Esophagus squamous epithelium (tissue), 5 donors: ENCODE data around the gene DSCAML1. TPM values are rescaled to one million over a fixed set of nuclear protein-coding genes. Genes with fewer than 3 reads are reported as not detected.

Source experiments
- DNase-seq: peaks from one replicate; lab custom pipeline; 2025; lab: John Stamatoyannopoulos, UW
- H3K27ac ChIP-seq, 4 donors: fragments of 200-600 bp; sonication (generic); one replicate each; pipeline ENCODE4 v1.5.1; 2016 to 2019; ENCODE audit warnings: mild to moderate bottlenecking in 1 of 4
- H3K27me3 ChIP-seq, 4 donors: fragments of 200-600 bp; sonication (generic); 1 replicate in 3 of 4; 2 replicates in 1 of 4; pipeline versions ENCODE4 v1.5.1 to v1.6.0; 2017 to 2021; ENCODE audit warnings: antibody characterized with exemption in 1 of 4
- H3K36me3 ChIP-seq, 3 donors: fragments of 200-600 bp; sonication (generic); one replicate each; pipeline ENCODE4 v1.5.1; 2016 to 2019
- H3K4me1 ChIP-seq, 3 donors: fragments of 200-600 bp; sonication (generic); one replicate each; pipeline ENCODE4 v1.5.1; 2017 to 2019
- H3K4me3 ChIP-seq, 4 donors: fragments of 200-600 bp; sonication (generic); 1 replicate in 3 of 4; 2 replicates in 1 of 4; pipeline ENCODE4 v1.5.1; 2016 to 2019; ENCODE audit warnings: mild to moderate bottlenecking in 2 of 4, moderate library complexity in 1 of 4
- H3K9me3 ChIP-seq, 3 donors: fragments of 200-600 bp; sonication (generic); one replicate each; pipeline ENCODE4 v1.5.1; 2016 to 2019
- CTCF ChIP-seq, 6 experiments: fragments of 450-650 bp in 4 of 6; fragments of 200-600 bp in 2 of 6; sonication (generic) in 2 of 6; IDR thresholded peaks; one replicate each; pipeline ENCODE4 v1.5.1; 2016 to 2019; ENCODE audit warnings: antibody characterized with exemption in 6 of 6, mild to moderate bottlenecking in 4 of 6, moderate library complexity in 4 of 6
- POLR2A ChIP-seq, 4 donors: fragments of 450-650 bp; IDR thresholded peaks; one replicate each; pipeline ENCODE4 v1.6.1; 2017; ENCODE audit warnings: antibody characterized with exemption in 4 of 4, mild to moderate bottlenecking in 4 of 4, moderate library complexity in 3 of 4
- WGBS, 2 donors: methylation state at CpG; one replicate each; pipeline ENCODE4 v1.1.5; 2018; 5-methylcytosine and 5-hydroxymethylcytosine counted together
- intact Hi-C: fragments of 100-400 bp; cut with DNase I; formaldehyde crosslinking; loops from one replicate; pipeline ENCODE4 v1.15.0; 2022
- total RNA-seq, 4 donors: library from RNA; depleted of rRNA; stranded (reverse); fragments of >200 nt; gene quantifications; one replicate each; pipeline ENCODE4 v1.1.0, GENCODE V29; 2016
- donor health status: DM: yes; HTN: yes; CAD: no.

Gene DSCAML1
- total RNA-seq, 4 donors from 2014 or later: 0.04 to 0.19 TPM; not detected in 2

GRCh38 chr11:117710211-117710610 is 86.8 kb downstream of the DSCAML1 start:
- H3K4me1 ChIP-seq: no peaks in the 10 kb centered on the region
- no peak overlapping the region for H3K4me3 ChIP-seq
- no peaks in the 10 kb centered on the region for H3K36me3 ChIP-seq
- no peak for DNase-seq
- no peak overlapping the region for H3K27ac ChIP-seq
- peaks cover 0 to 3% (median 0%) of the 10 kb centered on the region in 3 donors for H3K9me3 ChIP-seq
- 77 to 88% methylated on average over 4 of the region's 4 CpGs for WGBS, 2 donors
- H3K27me3 ChIP-seq: peaks cover 0 to 87% (median 0%) of the 10 kb centered on the region in 4 donors
- TF ChIP-seq POLR2A (IDR thresholded peaks at IDR 0.05) (no peak), CTCF (IDR thresholded peaks at IDR 0.05) (no peak)
- intact Hi-C loops: no loop called here

- intact Hi-C loops: no loop called here
- Histone ChIP-seq H3K4me1 (no peaks in the 10 kb centered on the region), H3K27ac (no peak overlapping the region), H3K27me3 (peaks cover 0 to 95% (median 0%) of the 10 kb centered on the region in 4 donors), H3K4me3 (no peak overlapping the region), H3K9me3 (peaks cover 0 to 3% (median 0%) of the 10 kb centered on the region in 3 donors), H3K36me3 (no peaks in the 10 kb centered on the region)
- 55 to 61% methylated on average over 12 of the region's 12 CpGs for WGBS, 2 donors
- TF ChIP-seq POLR2A (IDR thresholded peaks at IDR 0.05): no peak
- no peak for TF ChIP-seq CTCF (IDR thresholded peaks at IDR 0.05)
- DNase-seq: no peak
Measured at GRCh38 chr11:117706322-117706814, 90.6 kb downstream of the DSCAML1 start.

GRCh38 chr11:117705866-117706265 is 91.2 kb downstream of the DSCAML1 start:
- Histone ChIP-seq H3K27me3 (peaks cover 0 to 95% (median 0%) of the 10 kb centered on the region in 4 donors), H3K36me3 (no peaks in the 10 kb centered on the region), H3K27ac (no peak overlapping the region), H3K4me1 (no peaks in the 10 kb centered on the region), H3K9me3 (peaks cover 0 to 3% (median 0%) of the 10 kb centered on the region in 3 donors), H3K4me3 (no peak overlapping the region)
- WGBS, 2 donors: 83 to 94% methylated on average over 6 of the region's 6 CpGs
- intact Hi-C loops: no loop called here
- DNase-seq: no peak
- TF ChIP-seq POLR2A (IDR thresholded peaks at IDR 0.05): no peak
- no peak for TF ChIP-seq CTCF (IDR thresholded peaks at IDR 0.05)

GRCh38 chr11:117704395-117705100 is 92.5 kb downstream of the DSCAML1 start:
- TF ChIP-seq CTCF (IDR thresholded peaks at IDR 0.05) (no peak), POLR2A (IDR thresholded peaks at IDR 0.05) (no peak)
- DNase-seq: no peak
- 74 to 79% methylated on average over 24 of the region's 24 CpGs for WGBS, 2 donors

GRCh38 chr11:117702946-117703598 is 93.9 kb downstream of the DSCAML1 start:
- intact Hi-C loops: no loop called here
- H3K27me3 ChIP-seq: peaks cover 0 to 90% (median 0%) of the 10 kb centered on the region in 4 donors
- TF ChIP-seq POLR2A (IDR thresholded peaks at IDR 0.05): no peak
- no peak for TF ChIP-seq CTCF (IDR thresholded peaks at IDR 0.05)

More at GRCh38 chr11:117704395-117705100, 92.5 kb downstream of the DSCAML1 start:
- no peaks in the 10 kb centered on the region for H3K4me1 ChIP-seq
- H3K4me3 ChIP-seq: no peak overlapping the region
- intact Hi-C loops: no loop called here
- H3K36me3 ChIP-seq: no peaks in the 10 kb centered on the region
- peaks cover 0 to 3% (median 0%) of the 10 kb centered on the region in 3 donors for H3K9me3 ChIP-seq
- peaks cover 0 to 95% (median 0%) of the 10 kb centered on the region in 4 donors for H3K27me3 ChIP-seq
- no peak overlapping the region for H3K27ac ChIP-seq

More at GRCh38 chr11:117702946-117703598, 93.9 kb downstream of the DSCAML1 start:
- H3K9me3 ChIP-seq: no peaks in the 10 kb centered on the region
- H3K4me1 ChIP-seq: no peaks in the 10 kb centered on the region
- H3K4me3 ChIP-seq: no peak overlapping the region
- DNase-seq: no peak
- no peaks in the 10 kb centered on the region for H3K36me3 ChIP-seq
- WGBS, 2 donors: 52 to 56% methylated on average over 7 of the region's 7 CpGs
- no peak overlapping the region for H3K27ac ChIP-seq
